Mucosa of rectum (tissue), 2 donors: ENCODE results near the gene GSC2.
A peak's percentile ranks its signal among the peaks of the same experiment; 100 is the strongest.

ENCODE experiments used
- H3K27ac ChIP-seq, 2 donors: one replicate each; pipeline ENCODE4 v1.7.0; 2013; ENCODE audit warnings: inconsistent platforms in 2 of 2, low read depth in 2 of 2, low read length in 2 of 2
- H3K27me3 ChIP-seq, 2 donors: one replicate each; pipeline ENCODE4 v1.7.0; 2013; ENCODE audit warnings: low read length in 2 of 2; ENCODE audit not compliant: control insufficient read depth in 2 of 2, insufficient read depth in 2 of 2
- H3K36me3 ChIP-seq, 2 donors: one replicate each; pipeline ENCODE4 v1.7.0; 2013; ENCODE audit warnings: low read length in 2 of 2; ENCODE audit not compliant: control insufficient read depth in 2 of 2, insufficient read depth in 2 of 2
- H3K4me1 ChIP-seq, 2 donors: one replicate each; pipeline ENCODE4 v1.7.0; 2013; ENCODE audit warnings: low read length in 2 of 2, mild to moderate bottlenecking in 1 of 2; ENCODE audit not compliant: control insufficient read depth in 2 of 2, insufficient read depth in 2 of 2
- H3K4me3 ChIP-seq, 2 donors: one replicate each; pipeline ENCODE4 v1.7.0; 2013; ENCODE audit warnings: low read length in 2 of 2
- H3K9ac ChIP-seq, 2 donors: one replicate each; pipeline ENCODE4 v1.7.0; 2013; ENCODE audit warnings: low read length in 2 of 2, low read depth in 1 of 2, mild to moderate bottlenecking in 1 of 2
- H3K9me3 ChIP-seq, 2 donors: one replicate each; pipeline ENCODE4 v1.7.0; 2013; ENCODE audit warnings: low read length in 2 of 2; ENCODE audit not compliant: control insufficient read depth in 2 of 2
- donor health status: healthy.
- donor health status: Normal muscosa, but diverticular disease.

The GSC2 gene

GRCh38 chr22:19125474-19126308 is 24.4 kb downstream of the GSC2 start:
- no peaks in the 10 kb centered on the region for H3K27me3 ChIP-seq
- H3K4me3 ChIP-seq = no peak overlapping the region
- H3K4me1 ChIP-seq = peaks cover 11 to 13% of the 10 kb centered on the region in 2 donors
- no peaks in the 10 kb centered on the region for H3K36me3 ChIP-seq
- no peak overlapping the region for H3K27ac ChIP-seq
- H3K9me3 ChIP-seq = no peaks in the 10 kb centered on the region
- H3K9ac ChIP-seq = no peak overlapping the region

- Histone ChIP-seq H3K4me1 (peaks cover 17 to 20% of the 10 kb centered on the region in 2 donors), H3K27ac (no peak overlapping the region), H3K9ac (no peak overlapping the region), H3K4me3 (no peak overlapping the region), H3K27me3 (no peaks in the 10 kb centered on the region), H3K9me3 (no peaks in the 10 kb centered on the region), H3K36me3 (no peaks in the 10 kb centered on the region)
Measured at GRCh38 chr22:19125011-19125410, 25.1 kb downstream of the GSC2 start.

- H3K27me3 ChIP-seq = no peaks in the 10 kb centered on the region
- H3K27ac ChIP-seq = no peak overlapping the region
- H3K4me3 ChIP-seq = no peak overlapping the region
- H3K9ac ChIP-seq = no peak overlapping the region
- no peaks in the 10 kb centered on the region for H3K9me3 ChIP-seq
- no peaks in the 10 kb centered on the region for H3K36me3 ChIP-seq
- peaks cover 23 to 24% of the 10 kb centered on the region in 2 donors for H3K4me1 ChIP-seq
Measured at GRCh38 chr22:19124377-19124776, 25.7 kb downstream of the GSC2 start.

- H3K4me1 ChIP-seq = peaks cover 25 to 28% of the 10 kb centered on the region in 2 donors
- H3K4me3 ChIP-seq = no peak overlapping the region
- no peaks in the 10 kb centered on the region for H3K9me3 ChIP-seq
- no peak overlapping the region for H3K9ac ChIP-seq
- H3K36me3 ChIP-seq = no peaks in the 10 kb centered on the region
- H3K27me3 ChIP-seq = no peaks in the 10 kb centered on the region
- H3K27ac ChIP-seq = no peak overlapping the region
Measured at GRCh38 chr22:19123936-19124335, 26.2 kb downstream of the GSC2 start.

GRCh38 chr22:19122752-19123492 is 27.2 kb downstream of the GSC2 start:
- Histone ChIP-seq H3K27ac (peak overlapping the region; percentile 23 to 38), H3K4me3 (peak overlapping the region; percentile 62 to 67), H3K4me1 (peaks cover 31 to 35% of the 10 kb centered on the region in 2 donors), H3K9me3 (no peaks in the 10 kb centered on the region), H3K36me3 (no peaks in the 10 kb centered on the region), H3K9ac (peak overlapping the region; percentile 47 to 62), H3K27me3 (no peaks in the 10 kb centered on the region)

- Histone ChIP-seq H3K9ac (peak within 1 kb of the TSS; percentile 87 to 90), H3K27ac (peak within 1 kb of the TSS; percentile 96 to 97)
Measured at GRCh38 chr22:19122143-19122751, 27.8 kb downstream of the GSC2 start, which contains the start of gene DGCR2. Gene DGCR2, minus strand, starts transcription at chr22:19122412. Its CDS starts 206 bp downstream, at chr22:19122206.

GRCh38 chr22:19121631-19122142 is 28.4 kb downstream of the GSC2 start:
- H3K4me3 ChIP-seq = peak overlapping the region; percentile 86 to 88
- H3K27me3 ChIP-seq = no peaks in the 10 kb centered on the region
- peak overlapping the region; percentile 87 to 90 for H3K9ac ChIP-seq
- no peaks in the 10 kb centered on the region for H3K9me3 ChIP-seq
- H3K27ac ChIP-seq = peak overlapping the region; percentile 96 to 97
- no peaks in the 10 kb centered on the region for H3K36me3 ChIP-seq
- peaks cover 39 to 43% of the 10 kb centered on the region in 2 donors for H3K4me1 ChIP-seq

More at GRCh38 chr22:19122143-19122751, 27.8 kb downstream of the GSC2 start, which contains the start of gene DGCR2:
- Histone ChIP-seq H3K4me1 (peaks cover 34 to 38% of the 10 kb centered on the region in 2 donors), H3K27me3 (no peaks in the 10 kb centered on the region), H3K4me3 (peak within 1 kb of the TSS; percentile 86 to 88), H3K9me3 (no peaks in the 10 kb centered on the region), H3K36me3 (no peaks in the 10 kb centered on the region)

GRCh38 chr22:19120829-19121630 is 29.1 kb downstream of the GSC2 start:
- Histone ChIP-seq H3K4me3 (peak overlapping the region; percentile 86 to 88), H3K9ac (peak overlapping the region; percentile 87), H3K27me3 (no peaks in the 10 kb centered on the region), H3K9me3 (no peaks in the 10 kb centered on the region), H3K4me1 (peaks cover 43 to 46% of the 10 kb centered on the region in 2 donors), H3K36me3 (peaks cover 0 to 2% of the 10 kb centered on the region in 2 donors), H3K27ac (peak overlapping the region; percentile 96 to 97)

- H3K27ac ChIP-seq = no peak overlapping the region
- no peak overlapping the region for H3K9ac ChIP-seq
- no peaks in the 10 kb centered on the region for H3K27me3 ChIP-seq
- H3K4me1 ChIP-seq = peaks cover 43 to 47% of the 10 kb centered on the region in 2 donors
- H3K4me3 ChIP-seq = peak overlapping the region in 1 of 2 donors; percentile 2
- no peaks in the 10 kb centered on the region for H3K9me3 ChIP-seq
- peaks cover 2 to 3% of the 10 kb centered on the region in 2 donors for H3K36me3 ChIP-seq
Measured at GRCh38 chr22:19119949-19120348, 30.1 kb downstream of the GSC2 start.
